Body of pancreas (tissue), 4 donors: Measurements from ENCODE around the gene PIP5K1B. TPM values are rescaled to one million over a fixed set of nuclear protein-coding genes. Genes with fewer than 3 reads are reported as not detected.

Experiments used
- ATAC-seq: fragments of 150-250 bp; one replicate; pipeline ENCODE4 v1.9.1; 2016
- DNase-seq, 4 donors: peaks; one replicate each; pipeline ENCODE4 v3.0.0-alpha.2; 2019
- H3K27ac ChIP-seq, 4 donors: fragments of 200-600 bp; sonication (generic); 1 replicate in 3 of 4; 2 replicates in 1 of 4; pipeline versions ENCODE4 v1.5.1 to v1.6.1; 2016 to 2019; ENCODE audit warnings: mild to moderate bottlenecking in 1 of 4, mixed read lengths in 1 of 4, moderate library complexity in 1 of 4
- H3K27me3 ChIP-seq, 2 donors: fragments of 200-600 bp; sonication (generic); one replicate each; pipeline ENCODE4 v1.6.0; 2016; ENCODE audit warnings: mild to moderate bottlenecking in 1 of 2
- H3K36me3 ChIP-seq, 2 donors: fragments of 200-600 bp; sonication (generic); replicated peaks in 1 of 2; 2 replicates each; pipeline ENCODE4 v1.5.1; 2016; ENCODE audit warnings: low read depth in 2 of 2; ENCODE audit not compliant: insufficient read depth in 1 of 2
- H3K4me1 ChIP-seq: fragments of 200-600 bp; sonication (generic); one replicate; pipeline ENCODE4 v1.6.0; 2016
- H3K4me3 ChIP-seq, 2 donors: fragments of 200-600 bp; sonication (generic); 1 replicate in 1 of 2; 2 replicates in 1 of 2; pipeline ENCODE4 v1.5.1; 2016 to 2019
- H3K9me3 ChIP-seq, 3 donors: fragments of 200-600 bp; sonication (generic); 1 replicate in 2 of 3; 2 replicates in 1 of 3; pipeline ENCODE4 v1.5.1; 2016
- CTCF ChIP-seq, 7 experiments: fragments of 450-650 bp in 4 of 7; fragments of 200-600 bp in 3 of 7; sonication (generic) in 3 of 7; IDR thresholded peaks; one replicate each; pipeline ENCODE4 v1.5.1; 2016 to 2019; ENCODE audit warnings: antibody characterized with exemption in 7 of 7
- POLR2A ChIP-seq, 3 donors: fragments of 450-650 bp; IDR thresholded peaks; one replicate each; pipeline ENCODE4 v1.6.1; 2016; ENCODE audit warnings: antibody characterized with exemption in 3 of 3, mild to moderate bottlenecking in 2 of 3
- WGBS, 2 donors: methylation state at CpG; one replicate each; pipeline ENCODE4 v1.1.5; 2017; 5-methylcytosine and 5-hydroxymethylcytosine counted together
- intact Hi-C: fragments of 100-400 bp; cut with DNase I; formaldehyde crosslinking; loops from one replicate; pipeline ENCODE4 v1.15.1; 2023
- total RNA-seq, 2 donors: library from RNA; depleted of rRNA; stranded (reverse); fragments of >200 nt; gene quantifications; one replicate each; pipeline ENCODE4 v1.1.0, GENCODE V29; 2016

Gene PIP5K1B
- total RNA-seq, 2 donors from 2014 or later, result 3.6 to 7.8 TPM

- Histone ChIP-seq H3K9me3 (no peaks in the 10 kb centered on the region), H3K4me3 (no peak overlapping the region), H3K36me3 (no peaks in the 10 kb centered on the region), H3K4me1 (no peaks in the 10 kb centered on the region), H3K27me3 (no peaks in the 10 kb centered on the region), H3K27ac (no peak overlapping the region)
- ATAC-seq (no peak), DNase-seq (no peak)
- intact Hi-C loops, result no loop called here
- 75 to 76% methylated on average over 4 of the region's 4 CpGs for WGBS, 2 donors
- TF ChIP-seq CTCF (IDR thresholded peaks at IDR 0.05), result no peak
- TF ChIP-seq POLR2A (IDR thresholded peaks at IDR 0.05), result no peak
These were observed 50.7 kb downstream of the PIP5K1B start for GRCh38 chr9:68755752-68756151.

DNA sequence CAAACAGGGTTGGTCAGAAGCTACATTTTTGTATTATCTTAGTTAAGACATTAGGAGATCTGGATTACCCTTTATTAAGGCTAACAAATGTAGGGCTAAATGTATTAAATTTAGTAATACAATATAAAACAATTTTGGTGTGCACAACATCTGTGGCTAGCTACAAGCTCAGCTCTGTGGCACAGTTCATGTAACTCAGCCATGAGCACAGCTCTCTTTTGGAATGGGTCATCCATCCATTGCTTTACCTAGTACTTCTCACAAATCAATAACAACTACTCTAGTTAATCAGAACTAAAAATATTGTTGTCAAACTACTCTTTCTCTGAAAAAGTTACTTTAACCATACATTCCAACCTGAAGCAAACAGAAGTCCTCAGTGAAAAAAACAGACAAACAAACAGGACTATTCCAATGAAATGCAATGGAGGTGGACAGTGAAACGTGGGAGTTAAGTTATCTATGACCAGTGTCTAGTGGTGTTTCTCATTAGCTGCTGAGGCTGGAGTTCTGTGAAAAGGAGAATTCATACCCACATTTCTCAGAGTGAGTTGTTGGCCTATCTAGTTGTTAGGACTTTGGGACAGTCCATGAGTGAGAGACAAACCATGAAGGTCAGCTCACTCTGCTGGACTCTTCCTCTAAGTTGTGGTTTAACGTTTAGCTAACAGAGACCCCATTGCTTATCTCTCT, 55.1 kb downstream of the PIP5K1B start:
- intact Hi-C loops, result no loop called here
- 84 to 86% methylated on average over 2 of the region's 2 CpGs for WGBS, 2 donors
- no peak for ATAC-seq
- Histone ChIP-seq H3K27ac (no peak overlapping the region), H3K27me3 (no peaks in the 10 kb centered on the region), H3K4me3 (no peak overlapping the region), H3K36me3 (no peaks in the 10 kb centered on the region), H3K4me1 (no peaks in the 10 kb centered on the region), H3K9me3 (no peaks in the 10 kb centered on the region)
- TF ChIP-seq CTCF (IDR thresholded peaks at IDR 0.05) (no peak), POLR2A (IDR thresholded peaks at IDR 0.05) (no peak)
- DNase-seq, result no peak

- TF ChIP-seq CTCF (IDR thresholded peaks at IDR 0.05) (no peak), POLR2A (IDR thresholded peaks at IDR 0.05) (no peak)
- H3K27ac ChIP-seq, result no peak overlapping the region
- H3K4me3 ChIP-seq, result no peak overlapping the region
- H3K27me3 ChIP-seq, result no peaks in the 10 kb centered on the region
- intact Hi-C loops, result no loop called here
- no peaks in the 10 kb centered on the region for H3K9me3 ChIP-seq
- no peak for DNase-seq
- WGBS, 2 donors, result 40 to 41% methylated on average over 2 of the region's 2 CpGs
- no peak for ATAC-seq
- no peaks in the 10 kb centered on the region for H3K36me3 ChIP-seq
- H3K4me1 ChIP-seq, result no peaks in the 10 kb centered on the region
These were observed 55.8 kb downstream of the PIP5K1B start for GRCh38 chr9:68760674-68761333.

- WGBS, 2 donors, result 77 to 78% methylated on average over 4 of the region's 4 CpGs
- Histone ChIP-seq H3K9me3 (no peaks in the 10 kb centered on the region), H3K4me3 (no peak overlapping the region), H3K36me3 (no peaks in the 10 kb centered on the region), H3K27me3 (no peaks in the 10 kb centered on the region), H3K27ac (no peak overlapping the region), H3K4me1 (no peaks in the 10 kb centered on the region)
- DNase-seq (no peak), ATAC-seq (no peak)
- no peak for TF ChIP-seq POLR2A (IDR thresholded peaks at IDR 0.05)
- TF ChIP-seq CTCF (IDR thresholded peaks at IDR 0.05), result no peak
- intact Hi-C loops, result no loop called here
These were observed 57.5 kb downstream of the PIP5K1B start for GRCh38 chr9:68762570-68762969.

GRCh38 chr9:68763104-68763503, 58.1 kb downstream of the PIP5K1B start:
- no peaks in the 10 kb centered on the region for H3K36me3 ChIP-seq
- no peak for ATAC-seq
- H3K27me3 ChIP-seq, result no peaks in the 10 kb centered on the region
- intact Hi-C loops, result no loop called here
- H3K9me3 ChIP-seq, result no peaks in the 10 kb centered on the region
- H3K27ac ChIP-seq, result no peak overlapping the region
- WGBS, 2 donors, result 81 to 90% methylated on average over 3 of the region's 3 CpGs
- H3K4me3 ChIP-seq, result no peak overlapping the region
- H3K4me1 ChIP-seq, result no peaks in the 10 kb centered on the region
- TF ChIP-seq POLR2A (IDR thresholded peaks at IDR 0.05), result no peak
- TF ChIP-seq CTCF (IDR thresholded peaks at IDR 0.05), result no peak
- DNase-seq, result no peak
